LNCaP clone FGC (cell line): Measurements from ENCODE around the gene EHD4.

ENCODE experiments used
- DNase-seq: peaks from one replicate; pipeline ENCODE4 v3.0.0-alpha.2; 2011; ENCODE audit warnings: low read depth
- H3K4me3 ChIP-seq: 2 replicates; pipeline ENCODE4 v1.5.1; 2011; ENCODE audit warnings: mild to moderate bottlenecking, low read depth, low read length, control low read depth
- CTCF ChIP-seq: IDR thresholded peaks from 2 replicates; pipeline ENCODE4 v1.5.1; 2012; ENCODE audit warnings: mild to moderate bottlenecking; ENCODE audit not compliant: control insufficient read depth, insufficient read depth; ENCODE audit errors: extremely low read depth

Gene EHD4

DNA sequence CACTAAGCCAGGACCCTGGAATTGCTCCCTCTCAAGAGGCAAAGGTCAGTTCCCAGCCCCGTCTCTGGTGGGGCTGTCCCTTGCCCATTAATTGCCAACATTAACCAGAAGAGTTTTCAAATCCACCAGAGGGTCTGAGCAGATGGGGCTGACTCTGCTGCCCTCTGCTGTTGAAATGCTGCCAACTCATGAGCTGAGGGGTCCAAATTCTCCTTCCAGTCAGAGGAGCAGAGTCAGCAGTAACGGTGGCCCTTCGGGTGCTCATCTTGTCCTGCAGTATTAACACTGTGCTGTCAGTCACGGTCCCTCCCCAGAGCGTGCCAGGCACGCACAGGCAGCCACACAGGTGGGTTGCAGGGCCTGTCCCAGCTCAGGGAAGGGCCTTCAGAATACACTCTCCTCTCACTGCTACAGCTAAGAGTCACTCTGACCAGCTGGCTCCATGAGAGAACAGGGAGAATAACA lies 67.8 kb downstream of the EHD4 start:
- peak; percentile 76 for TF ChIP-seq CTCF
- no peak overlapping the region for H3K4me3 ChIP-seq
- no peak for DNase-seq

DNA sequence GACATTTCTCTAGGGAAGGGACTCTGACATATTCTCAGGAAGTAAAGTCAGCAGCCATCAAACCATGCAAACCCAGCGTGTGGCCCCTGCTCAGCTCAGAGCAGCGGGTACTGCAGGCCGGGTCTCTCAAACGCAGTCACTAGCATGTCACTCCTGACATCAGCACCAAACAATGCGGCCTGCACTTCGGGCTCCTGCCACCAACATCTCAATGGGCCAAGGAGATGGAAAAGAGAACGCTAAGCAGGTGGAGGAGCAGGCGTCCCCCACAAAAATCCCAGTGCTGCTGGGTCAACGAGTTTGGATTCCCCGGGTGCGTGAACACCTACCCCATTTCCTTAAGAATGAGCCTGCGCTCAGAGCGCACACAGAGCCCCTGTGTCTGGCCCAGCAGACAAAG lies 68.6 kb downstream of the EHD4 start:
- no peak for DNase-seq
- TF ChIP-seq CTCF, result no peak
- H3K4me3 ChIP-seq, result no peak overlapping the region

- no peak overlapping the region for H3K4me3 ChIP-seq
- no peak for DNase-seq
- no peak for TF ChIP-seq CTCF
Observed at GRCh38 chr15:41901431-41901830, 70.9 kb downstream of the EHD4 start.

GRCh38 chr15:41900526-41901380 lies 71.6 kb downstream of the EHD4 start:
- H3K4me3 ChIP-seq, result no peak overlapping the region
- no peak for TF ChIP-seq CTCF
- no peak for DNase-seq

DNA sequence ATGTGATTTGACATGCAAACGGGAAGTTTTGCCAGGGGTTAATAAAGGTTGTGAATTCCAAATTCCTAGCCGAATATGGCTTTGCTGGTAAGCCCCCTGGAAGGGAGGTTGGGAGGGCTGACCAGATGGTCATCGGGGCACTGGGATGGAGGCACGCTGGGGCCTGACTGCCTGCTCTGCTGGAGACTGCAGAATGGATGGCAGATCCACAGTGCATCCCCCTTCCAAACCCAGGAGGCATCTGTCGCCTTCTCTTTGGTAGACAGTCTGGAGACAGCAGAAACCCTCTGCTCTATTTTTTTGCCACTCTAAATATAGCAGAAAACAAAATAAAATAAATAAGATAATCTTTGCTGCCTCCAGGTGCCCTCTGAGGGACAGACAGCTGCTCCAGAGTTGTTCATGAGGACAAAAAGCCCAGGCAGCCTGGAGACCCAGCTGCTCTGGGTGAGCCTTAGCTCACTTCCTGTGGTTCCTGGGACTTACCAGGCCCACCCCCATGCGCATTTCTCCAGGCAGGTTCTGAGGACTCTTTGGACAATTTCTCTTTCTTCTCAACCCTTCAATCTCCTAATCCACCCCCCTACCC lies 72.4 kb downstream of the EHD4 start:
- H3K4me3 ChIP-seq, result no peak overlapping the region
- DNase-seq, result no peak
- TF ChIP-seq CTCF, result no peak

DNA sequence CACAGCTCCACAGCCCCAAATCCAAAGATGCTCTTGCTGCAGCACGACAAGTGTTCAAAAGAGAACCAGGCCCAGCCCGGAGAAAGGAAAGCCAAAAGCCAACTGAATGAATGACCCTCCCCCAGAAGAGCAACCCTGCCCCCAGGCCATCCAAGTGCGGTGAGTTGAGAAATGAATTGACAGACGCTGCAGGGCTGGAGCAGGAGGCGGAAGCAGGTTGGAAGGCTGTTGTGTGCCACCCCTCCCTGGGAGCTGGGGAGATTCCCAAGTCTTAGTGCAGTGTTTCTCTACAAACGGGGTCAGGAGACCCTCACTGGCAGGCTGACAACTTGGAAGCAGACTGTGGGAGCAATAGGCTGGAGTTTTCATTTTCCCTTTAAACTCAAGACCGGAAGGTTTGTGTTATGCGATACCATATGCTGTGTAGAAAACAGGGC lies 75.0 kb downstream of the EHD4 start:
- no peak overlapping the region for H3K4me3 ChIP-seq
- DNase-seq, result no peak
- TF ChIP-seq CTCF, result no peak
